ENCODE results near the gene PPP1R36. TPM values are rescaled to one million over a fixed set of nuclear protein-coding genes. Genes with fewer than 3 reads are reported as not detected.

The PPP1R36 gene
- total and polyA plus RNA-seq, 2 of the 4 experiments (the other 2 are of a cell fraction), result 0.15 to 0.54 TPM

DNA sequence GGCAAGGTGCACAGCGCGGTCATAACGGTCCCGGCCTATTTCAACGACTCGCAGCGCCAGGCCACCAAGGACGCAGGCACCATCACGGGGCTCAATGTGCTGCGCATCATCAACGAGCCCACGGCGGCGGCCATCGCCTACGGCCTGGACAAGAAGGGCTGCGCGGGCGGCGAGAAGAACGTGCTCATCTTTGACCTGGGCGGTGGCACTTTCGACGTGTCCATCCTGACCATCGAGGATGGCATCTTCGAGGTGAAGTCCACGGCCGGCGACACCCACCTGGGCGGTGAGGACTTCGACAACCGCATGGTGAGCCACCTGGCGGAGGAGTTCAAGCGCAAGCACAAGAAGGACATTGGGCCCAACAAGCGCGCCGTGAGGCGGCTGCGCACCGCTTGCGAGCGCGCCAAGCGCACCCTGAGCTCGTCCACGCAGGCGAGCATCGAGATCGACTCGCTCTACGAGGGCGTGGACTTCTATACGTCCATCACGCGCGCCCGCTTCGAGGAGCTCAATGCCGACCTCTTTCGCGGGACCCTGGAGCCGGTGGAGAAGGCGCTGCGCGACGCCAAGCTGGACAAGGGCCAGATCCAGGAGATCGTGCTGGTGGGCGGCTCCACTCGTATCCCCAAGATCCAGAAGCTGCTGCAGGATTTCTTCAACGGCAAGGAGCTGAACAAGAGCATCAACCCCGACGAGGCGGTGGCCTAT lies 8.3 kb upstream of the PPP1R36 start:
- peak overlapping the region; percentile 94 for H3K23ac ChIP-seq (ENCODE audit: low read depth, low read length)
- no peak overlapping the region for H3K18ac ChIP-seq (ENCODE audit: low read depth, low read length)
- no TSS peak for BruUV-seq (replicated peaks)
- dilution Hi-C loops (cut with HindIII; ENCODE audit: low sequenced_read_pairs, unreplicated experiment) (no loop called here), in situ Hi-C loops (cut with MboI; ENCODE audit: low sequenced_read_pairs) (loop anchor here (5.0 to 25.0 kb wide), 2 partner anchors 91 to 371 kb away; partner anchors contain the start of gene CHURC1), intact Hi-C loops (cut with micrococcal nuclease) (loop anchor here (2.0 to 5.0 kb wide), 3 partner anchors 71 to 103 kb away; no protein-coding TSS in a partner anchor)
- H2BK20ac ChIP-seq (ENCODE audit: low read depth, low read length), result no peak overlapping the region
- H3K4me2 ChIP-seq (ENCODE audit: low read depth, low read length), result peak overlapping the region; percentile 70
- peak overlapping the region; percentile 16; the same call in 1 of the 2 replicates for H4K5ac ChIP-seq (ENCODE audit: low read depth, low read length)
- H3K36me3 ChIP-seq (ENCODE audit: control insufficient read depth, insufficient read depth, low read length), result no peaks in the 10 kb centered on the region
- H3K4ac ChIP-seq (ENCODE audit: low read depth, low read length), result peak overlapping the region; percentile 73; the same call in 1 of the 2 replicates
- ChIA-PET POLR2A (ENCODE audit: unreplicated experiment) (interaction anchor here (0.9 to 1.2 kb wide), 2 partner anchors 32 to 88 kb away, joined by 3 read pairs; no protein-coding TSS in a partner anchor), CTCF (interaction anchor here (1.8 kb wide), 1 partner anchor 95 kb away, joined by 13 read pairs; no protein-coding TSS in a partner anchor)
- H3K9ac ChIP-seq (ENCODE audit: low read depth, low read length), result no peak overlapping the region
- peaks cover 12% of the 10 kb centered on the region; the same call in 1 of the 2 replicates for H3K9me1 ChIP-seq (ENCODE audit: insufficient read depth, low read length)
- H3K9me3 ChIP-seq (ENCODE audit: control insufficient read depth, insufficient read depth, low read length), result peaks cover 11% of the 10 kb centered on the region
- H3K14ac ChIP-seq (replicated peaks; ENCODE audit: low read depth, low read length), result peak overlapping the region; percentile 82; the same call in 1 of the 2 replicates
- H2AFZ ChIP-seq (replicated peaks; ENCODE audit: low read length, poor library complexity), result peak overlapping the region; percentile 91
- H3K79me1 ChIP-seq (ENCODE audit: low read depth in 1 of 2, low read length in 2 of 2), result peaks cover 15 to 27% of the 10 kb centered on the region in 2 experiments; a peak in 3 of 4 replicates
- no peaks in the 10 kb centered on the region; the same call in none of the 2 replicates for H4K20me1 ChIP-seq (ENCODE audit: insufficient read depth, low read length)
- H3K56ac ChIP-seq (ENCODE audit: extremely low read depth, insufficient read depth, low read length), result no peak overlapping the region
- peak overlapping the region; percentile 7 to 59; a peak in 3 of 4 replicates for H4K8ac ChIP-seq (ENCODE audit: low read depth in 2 of 2, low read length in 2 of 2)
- DNase-seq, result no peak
- peak overlapping the region; percentile 94 for H2AK5ac ChIP-seq (ENCODE audit: low read depth, low read length)
- peak overlapping the region; percentile 67 for H3K4me3 ChIP-seq (ENCODE audit: insufficient read depth, low read depth, low read length)
- no peak for ATAC-seq (ENCODE audit: low read depth)
- TF ChIP-seq RFX5 (IDR thresholded peaks at IDR 0.05; ENCODE audit: low read depth, low read length) (no peak), RAD21 (IDR thresholded peaks at IDR 0.05; ENCODE audit: low read length) (no peak), MXI1 (IDR thresholded peaks at IDR 0.05; ENCODE audit: borderline replicate concordance, low read depth, low read length) (no peak), BHLHE40 (IDR thresholded peaks at IDR 0.05; ENCODE audit: low read depth, low read length) (no peak), CEBPB (IDR thresholded peaks at IDR 0.05; ENCODE audit: low read depth, low read length) (no peak), MAZ (IDR thresholded peaks at IDR 0.05; ENCODE audit: borderline replicate concordance, low read depth, low read length) (no peak), MAFK (IDR thresholded peaks at IDR 0.05; ENCODE audit: low read depth, low read length) (no peak), NFE2L2 (IDR thresholded peaks at IDR 0.05; ENCODE audit: low read depth, low read length) (no peak), SMC3 (IDR thresholded peaks at IDR 0.05; ENCODE audit: low read depth, low read length) (no peak)
- TF ChIP-seq, protein P1, sequence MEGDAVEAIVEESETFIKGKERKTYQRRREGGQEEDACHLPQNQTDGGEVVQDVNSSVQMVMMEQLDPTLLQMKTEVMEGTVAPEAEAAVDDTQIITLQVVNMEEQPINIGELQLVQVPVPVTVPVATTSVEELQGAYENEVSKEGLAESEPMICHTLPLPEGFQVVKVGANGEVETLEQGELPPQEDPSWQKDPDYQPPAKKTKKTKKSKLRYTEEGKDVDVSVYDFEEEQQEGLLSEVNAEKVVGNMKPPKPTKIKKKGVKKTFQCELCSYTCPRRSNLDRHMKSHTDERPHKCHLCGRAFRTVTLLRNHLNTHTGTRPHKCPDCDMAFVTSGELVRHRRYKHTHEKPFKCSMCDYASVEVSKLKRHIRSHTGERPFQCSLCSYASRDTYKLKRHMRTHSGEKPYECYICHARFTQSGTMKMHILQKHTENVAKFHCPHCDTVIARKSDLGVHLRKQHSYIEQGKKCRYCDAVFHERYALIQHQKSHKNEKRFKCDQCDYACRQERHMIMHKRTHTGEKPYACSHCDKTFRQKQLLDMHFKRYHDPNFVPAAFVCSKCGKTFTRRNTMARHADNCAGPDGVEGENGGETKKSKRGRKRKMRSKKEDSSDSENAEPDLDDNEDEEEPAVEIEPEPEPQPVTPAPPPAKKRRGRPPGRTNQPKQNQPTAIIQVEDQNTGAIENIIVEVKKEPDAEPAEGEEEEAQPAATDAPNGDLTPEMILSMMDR (conservative IDR thresholded peaks at IDR 0.05; ENCODE audit: low read depth, low read length), result no peak
- H3K27me3 ChIP-seq (ENCODE audit: control insufficient read depth, insufficient read depth, low read length), result no peaks in the 10 kb centered on the region
- 33% methylated on average over 62 of the region's 73 CpGs; no CpG with 5 or more reads in 1 of the 2 experiments for WGBS, 2 experiments (ENCODE audit: extremely low coverage in 2 of 2, insufficient read length in 1 of 2)
- no peak overlapping the region for H2BK15ac ChIP-seq (ENCODE audit: low read depth, low read length)
- no peak overlapping the region for H3K27ac ChIP-seq (ENCODE audit: insufficient read depth, low read length)
- H2BK5ac ChIP-seq (ENCODE audit: low read depth, low read length, poor library complexity, severe bottlenecking), result no peak overlapping the region
- H4K91ac ChIP-seq (ENCODE audit: insufficient read depth, low read depth, low read length), result peak overlapping the region; percentile 17; the same call in 1 of the 2 replicates
- H2BK120ac ChIP-seq (ENCODE audit: low read depth, low read length), result peak overlapping the region; percentile 58; the same call in 1 of the 2 replicates
- H3K4me1 ChIP-seq (ENCODE audit: control insufficient read depth, insufficient read depth, low read length), result no peaks in the 10 kb centered on the region; the same call in 1 of the 2 replicates
- H2AK9ac ChIP-seq (replicated peaks; ENCODE audit: low read depth, low read length, poor library complexity), result peak overlapping the region; percentile 60
